Hepatocyte (in vitro differentiated cells): ENCODE results near the gene ZNF267.

Experiments
- CTCF ChIP-seq: fragments of 200-600 bp; sonication (generic); IDR thresholded peaks from 2 replicates; pipeline ENCODE4 v1.5.1; 2016; ENCODE audit warnings: antibody characterized with exemption, mild to moderate bottlenecking; ENCODE audit not compliant: poor library complexity
- EZH2 ChIP-seq: fragments of 200-600 bp; sonication (generic); IDR thresholded peaks from 2 replicates; pipeline ENCODE4 v1.6.1; 2016; ENCODE audit warnings: antibody characterized with exemption, mild to moderate bottlenecking, borderline replicate concordance

GRCh38 chr16:31853291-31853690 lies 20.3 kb upstream of the ZNF267 start:
- no peak for TF ChIP-seq CTCF
- TF ChIP-seq EZH2: no peak
